ENCODE results near the gene TRAM2. TPM values are rescaled to one million over a fixed set of nuclear protein-coding genes. Genes with fewer than 3 reads are reported as not detected.
A peak's percentile ranks its signal among the peaks of the same experiment; 100 is the strongest.

TRAM2 gene
- total RNA-seq, 6 experiments from 2014 or later: 16.1 to 24.8 (median 17.8) TPM

- TF ChIP-seq POLR2A (IDR thresholded peaks at IDR 0.05) (no peak), CTCF (IDR thresholded peaks at IDR 0.05) (no peak)
- H3K27ac ChIP-seq: no peak overlapping the region
- H3K27me3 ChIP-seq: no peaks in the 10 kb centered on the region
- DNase-seq (no peak), ATAC-seq (peak; percentile 34 to 86 (median 60))
- intact Hi-C loops (cut with DNase I): no loop called here
- no peaks in the 10 kb centered on the region for H3K9me3 ChIP-seq
- peaks cover 0 to 3% (median 0%) of the 10 kb centered on the region in 4 donors for H3K4me1 ChIP-seq
- no peak overlapping the region for H3K4me3 ChIP-seq
- H3K36me3 ChIP-seq: no peaks in the 10 kb centered on the region
- 45% methylated on average over 1 of the region's 1 CpG for WGBS (ENCODE audit: insufficient coverage, low coverage, low lambda C conversion rate, missing lambda C conversion rate)
Measured at GRCh38 chr6:52611833-52612232, 35.0 kb upstream of the TRAM2 start.

- TF ChIP-seq CTCF (IDR thresholded peaks at IDR 0.05) (no peak), POLR2A (IDR thresholded peaks at IDR 0.05) (no peak)
- Histone ChIP-seq H3K36me3 (no peaks in the 10 kb centered on the region), H3K27ac (no peak overlapping the region), H3K27me3 (no peaks in the 10 kb centered on the region), H3K4me1 (no peaks in the 10 kb centered on the region), H3K9me3 (no peaks in the 10 kb centered on the region), H3K4me3 (no peak overlapping the region)
- DNase-seq (no peak), ATAC-seq (peak in 1 of 4 donors; percentile 58)
- intact Hi-C loops (cut with DNase I): no loop called here
- WGBS (ENCODE audit: insufficient coverage, low coverage, low lambda C conversion rate, missing lambda C conversion rate): 62% methylated on average over 5 of the region's 5 CpGs
Measured at GRCh38 chr6:52610745-52611355, 34.0 kb upstream of the TRAM2 start.

GRCh38 chr6:52610011-52610410 lies 33.2 kb upstream of the TRAM2 start:
- DNase-seq (no peak), ATAC-seq (no peak)
- 45% methylated on average over 3 of the region's 3 CpGs for WGBS (ENCODE audit: insufficient coverage, low coverage, low lambda C conversion rate, missing lambda C conversion rate)

GRCh38 chr6:52605610-52606185 lies 28.8 kb upstream of the TRAM2 start:
- H3K27ac ChIP-seq: no peak overlapping the region
- intact Hi-C loops (cut with DNase I): no loop called here
- no peaks in the 10 kb centered on the region for H3K27me3 ChIP-seq
- TF ChIP-seq POLR2A (IDR thresholded peaks at IDR 0.05) (no peak), CTCF (IDR thresholded peaks at IDR 0.05) (no peak)
- WGBS (ENCODE audit: insufficient coverage, low coverage, low lambda C conversion rate, missing lambda C conversion rate): 73% methylated on average over 5 of the region's 5 CpGs
- H3K36me3 ChIP-seq: no peaks in the 10 kb centered on the region
- no peak for ATAC-seq
- H3K4me3 ChIP-seq: no peak overlapping the region
- no peak for DNase-seq
- H3K9me3 ChIP-seq: no peaks in the 10 kb centered on the region
- H3K4me1 ChIP-seq: no peaks in the 10 kb centered on the region

More at GRCh38 chr6:52610011-52610410, 33.2 kb upstream of the TRAM2 start:
- no peaks in the 10 kb centered on the region for H3K27me3 ChIP-seq
- no peak for TF ChIP-seq CTCF (IDR thresholded peaks at IDR 0.05)
- TF ChIP-seq POLR2A (IDR thresholded peaks at IDR 0.05): no peak
- no peak overlapping the region for H3K4me3 ChIP-seq
- no peaks in the 10 kb centered on the region for H3K4me1 ChIP-seq
- no peak overlapping the region for H3K27ac ChIP-seq
- intact Hi-C loops (cut with DNase I): no loop called here
- no peaks in the 10 kb centered on the region for H3K36me3 ChIP-seq
- no peaks in the 10 kb centered on the region for H3K9me3 ChIP-seq

All from right lobe of liver (tissue), 6 donors.